Panc1 (cell line): ENCODE measurements around the gene PRKAG3. TPM values are rescaled to one million over a fixed set of nuclear protein-coding genes. Genes with fewer than 3 reads are reported as not detected.

Experiments used
- ATAC-seq: fragments of 200-7000 bp; cut with Tn5 transposase; 2 replicates; pipeline ENCODE4 v1.9.1; 2020; ENCODE audit warnings: mild to moderate bottlenecking, moderate library complexity
- BruUV-seq: library from RNA; stranded (reverse); fragments of 400-500 nt; replicated peaks from 2 replicates; lab custom pipeline; 2021; lab: Mats Ljungman, UMichigan
- CTCF ChIA-PET: fragments of 300-600 bp; sonication (Branson Sonifier 250); formaldehyde crosslinking; loops from one replicate; lab custom pipeline; 2022; ENCODE audit warnings: antibody characterized with exemption; lab: Charles Lee
- POLR2A ChIA-PET: fragments of 300-600 bp; sonication (Branson Sonifier 250); formaldehyde crosslinking; loops from one replicate; lab custom pipeline; 2022; ENCODE audit warnings: antibody characterized with exemption; lab: Charles Lee
- DNase-seq: peaks from one replicate; pipeline ENCODE4 v3.0.0-alpha.2; 2010; ENCODE audit warnings: low read depth, low spot score
- H3K27ac ChIP-seq: 2 replicates; pipeline ENCODE4 v1.5.1; 2011; ENCODE audit warnings: mild to moderate bottlenecking, low read length, inconsistent platforms
- H3K27me3 ChIP-seq: fragments of 200-500 bp; sonication (Bioruptor generic); 2 replicates; pipeline ENCODE4 v1.6.0; 2014; ENCODE audit warnings: low read length, inconsistent platforms; ENCODE audit not compliant: control insufficient read depth, insufficient read depth
- H3K36me3 ChIP-seq: fragments of 200-500 bp; sonication (Bioruptor generic); 2 replicates; pipeline ENCODE4 v1.5.1; 2014; ENCODE audit warnings: inconsistent platforms, mild to moderate bottlenecking, low read length, moderate library complexity; ENCODE audit not compliant: control insufficient read depth, insufficient read depth
- H3K4me1 ChIP-seq: 2 replicates; pipeline ENCODE4 v1.5.1; 2011; ENCODE audit warnings: inconsistent platforms, mild to moderate bottlenecking, low read length, moderate library complexity; ENCODE audit not compliant: control insufficient read depth, insufficient read depth
- H3K4me3 ChIP-seq, 2 experiments: 2 replicates each; pipeline ENCODE4 v1.5.1; 2011 to 2012; ENCODE audit warnings: low read depth in 2 of 2, low read length in 2 of 2, mild to moderate bottlenecking in 2 of 2, inconsistent platforms in 1 of 2, moderate library complexity in 1 of 2
- H3K9me3 ChIP-seq: fragments of 200-500 bp; sonication (Bioruptor generic); 2 replicates; pipeline ENCODE4 v1.5.1; 2014; ENCODE audit warnings: low read depth, mild to moderate bottlenecking, inconsistent platforms, low read length, moderate library complexity; ENCODE audit not compliant: control insufficient read depth, insufficient read depth
- POLR2AphosphoS5 ChIP-seq: IDR thresholded peaks from 2 replicates; pipeline ENCODE4 v1.6.1; 2012; ENCODE audit warnings: mild to moderate bottlenecking, low read depth, low read length, moderate library complexity
- REST ChIP-seq, 2 experiments: IDR thresholded peaks; 2 replicates each; pipeline ENCODE4 v1.6.1; 2011 to 2012; ENCODE audit warnings: low read depth in 2 of 2, control low read depth in 1 of 2, low read length in 1 of 2, mild to moderate bottlenecking in 1 of 2, moderate library complexity in 1 of 2; ENCODE audit not compliant: insufficient read depth in 1 of 2
- SIN3A ChIP-seq: IDR thresholded peaks from 2 replicates; pipeline ENCODE4 v1.6.1; 2012; ENCODE audit warnings: low read depth, mild to moderate bottlenecking, low read length, moderate library complexity, borderline replicate concordance; ENCODE audit not compliant: insufficient read depth
- TCF7L2 ChIP-seq: IDR thresholded peaks from 2 replicates; pipeline ENCODE4 v1.6.1; 2011; ENCODE audit warnings: mild to moderate bottlenecking, low read depth, low read length, inconsistent platforms
- in situ Hi-C: cut with HindIII; loops from 2 replicates; pipeline ENCODE4 v1.10.0; 2016; ENCODE audit warnings: low sequenced_read_pairs, low pct_unique_long_range_greater_than_20kb
- intact Hi-C: fragments of 100-400 bp; cut with micrococcal nuclease; formaldehyde crosslinking; loops from one replicate; pipeline ENCODE4 v1.10.0; 2022; ENCODE audit not compliant: unreplicated experiment
- total RNA-seq: library from RNA; stranded (reverse); gene quantifications from one replicate; pipeline ENCODE4 v1.2.1, GENCODE V29; 2021; ENCODE audit not compliant: unreplicated experiment
- TF ChIP-seq, protein P1 (sequence below): fragments of 450-650 bp; IDR thresholded peaks from 2 replicates; pipeline ENCODE4 v1.5.1; 2017; ENCODE audit warnings: mild to moderate bottlenecking

PRKAG3 gene
- total RNA-seq, 1 experiment from 2014 or later = not detected

DNA sequence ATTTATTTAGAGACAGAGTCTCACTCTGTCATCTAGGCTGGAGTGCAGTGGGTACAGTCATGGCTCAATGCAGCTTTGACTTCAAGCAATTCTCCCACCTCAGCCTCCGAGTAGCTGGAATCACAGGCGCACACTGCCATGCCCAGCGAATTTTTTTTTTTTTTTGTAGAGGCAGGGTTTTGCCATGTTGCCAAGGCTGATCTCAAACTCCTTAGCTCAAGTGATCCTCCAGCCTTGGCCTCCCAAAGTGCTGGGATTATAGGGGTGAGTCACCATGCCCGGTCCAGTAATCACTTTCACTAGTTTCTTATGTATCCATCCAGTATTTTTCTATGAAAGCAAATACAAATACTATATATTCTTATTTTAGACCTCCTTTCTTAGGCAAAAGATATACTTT lies 24.0 kb downstream of the PRKAG3 start:
- in situ Hi-C loops = no loop called here
- POLR2A ChIA-PET = no interaction called here

GRCh38 chr2:218806346-218806978 lies 25.1 kb downstream of the PRKAG3 start:
- Histone ChIP-seq H3K4me3 (no peak overlapping the region), H3K9me3 (no peaks in the 10 kb centered on the region), H3K27me3 (no peaks in the 10 kb centered on the region), H3K36me3 (no peaks in the 10 kb centered on the region), H3K4me1 (peaks cover 4% of the 10 kb centered on the region; the same call in 1 of the 2 replicates), H3K27ac (peak overlapping the region; percentile 4; the same call in 1 of the 2 replicates)
- DNase-seq = no peak
- intact Hi-C loops (no loop called here), in situ Hi-C loops (no loop called here)
- TF ChIP-seq SIN3A = no peak
- TF ChIP-seq POLR2AphosphoS5 = no peak
- no peak for TF ChIP-seq REST (IDR thresholded peaks at IDR 0.05; ENCODE audit: insufficient read depth in 1 of 2, low read depth in 2 of 2, low read length in 1 of 2)
- ATAC-seq = no peak
- BruUV-seq = no TSS peak
- ChIA-PET POLR2A (no interaction called here), CTCF (interaction anchor here (0.7 kb wide), 1 partner anchor 122 kb away, joined by 5 read pairs; no protein-coding TSS in a partner anchor)

More for the DNA sequence above, 24.0 kb downstream of the PRKAG3 start:
- CTCF ChIA-PET = no interaction called here
- no peak for ATAC-seq
- DNase-seq = no peak
- no TSS peak for BruUV-seq
- H3K9me3 ChIP-seq = no peaks in the 10 kb centered on the region
- intact Hi-C loops = no loop called here
- no peaks in the 10 kb centered on the region for H3K36me3 ChIP-seq
- no peaks in the 10 kb centered on the region for H3K27me3 ChIP-seq
- no peak for TF ChIP-seq REST (IDR thresholded peaks at IDR 0.05; ENCODE audit: insufficient read depth in 1 of 2, low read depth in 2 of 2, low read length in 1 of 2)
- no peak for TF ChIP-seq TCF7L2
- TF ChIP-seq SIN3A = no peak
- TF ChIP-seq, protein P1, sequence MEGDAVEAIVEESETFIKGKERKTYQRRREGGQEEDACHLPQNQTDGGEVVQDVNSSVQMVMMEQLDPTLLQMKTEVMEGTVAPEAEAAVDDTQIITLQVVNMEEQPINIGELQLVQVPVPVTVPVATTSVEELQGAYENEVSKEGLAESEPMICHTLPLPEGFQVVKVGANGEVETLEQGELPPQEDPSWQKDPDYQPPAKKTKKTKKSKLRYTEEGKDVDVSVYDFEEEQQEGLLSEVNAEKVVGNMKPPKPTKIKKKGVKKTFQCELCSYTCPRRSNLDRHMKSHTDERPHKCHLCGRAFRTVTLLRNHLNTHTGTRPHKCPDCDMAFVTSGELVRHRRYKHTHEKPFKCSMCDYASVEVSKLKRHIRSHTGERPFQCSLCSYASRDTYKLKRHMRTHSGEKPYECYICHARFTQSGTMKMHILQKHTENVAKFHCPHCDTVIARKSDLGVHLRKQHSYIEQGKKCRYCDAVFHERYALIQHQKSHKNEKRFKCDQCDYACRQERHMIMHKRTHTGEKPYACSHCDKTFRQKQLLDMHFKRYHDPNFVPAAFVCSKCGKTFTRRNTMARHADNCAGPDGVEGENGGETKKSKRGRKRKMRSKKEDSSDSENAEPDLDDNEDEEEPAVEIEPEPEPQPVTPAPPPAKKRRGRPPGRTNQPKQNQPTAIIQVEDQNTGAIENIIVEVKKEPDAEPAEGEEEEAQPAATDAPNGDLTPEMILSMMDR = no peak
- TF ChIP-seq POLR2AphosphoS5 = no peak
- H3K4me1 ChIP-seq = peaks cover 4% of the 10 kb centered on the region; the same call in 1 of the 2 replicates
- no peak overlapping the region for H3K27ac ChIP-seq
- no peak overlapping the region for H3K4me3 ChIP-seq
